Large intestine (tissue), 3 donors: ENCODE data around the gene FBXO8. TPM values are rescaled to one million over a fixed set of nuclear protein-coding genes. Genes with fewer than 3 reads are reported as not detected.

Experiments used
- DNase-seq, 2 donors: peaks; one replicate each; pipeline versions ENCODE4 v3.0.0 to v3.0.0-alpha.2; 2013
- H3K27ac ChIP-seq: one replicate; pipeline ENCODE4 v1.5.1; 2013; ENCODE audit warnings: low read length
- H3K27me3 ChIP-seq: 2 replicates; pipeline ENCODE4 v1.6.1; 2013; ENCODE audit warnings: low read length; ENCODE audit not compliant: control insufficient read depth, insufficient read depth
- H3K36me3 ChIP-seq: 2 replicates; pipeline ENCODE4 v1.6.1; 2013; ENCODE audit warnings: low read length; ENCODE audit not compliant: control insufficient read depth, insufficient read depth
- H3K4me1 ChIP-seq: one replicate; pipeline ENCODE4 v1.6.1; 2013; ENCODE audit warnings: low read length; ENCODE audit not compliant: control insufficient read depth, insufficient read depth
- H3K4me3 ChIP-seq: one replicate; pipeline ENCODE4 v1.5.1; 2013; ENCODE audit warnings: low read length
- H3K9me3 ChIP-seq: one replicate; pipeline ENCODE4 v1.6.1; 2013; ENCODE audit warnings: mild to moderate bottlenecking, low read depth, low read length, moderate library complexity; ENCODE audit not compliant: control insufficient read depth
- WGBS: methylation state at CpG from one replicate; pipeline ENCODE4 v1.1.5; 2013; ENCODE audit warnings: low lambda C conversion rate; ENCODE audit not compliant: insufficient coverage; 5-methylcytosine and 5-hydroxymethylcytosine counted together
- polyA plus RNA-seq: library from polyadenylated mRNA; unstranded; fragments of 120-200 nt; gene quantifications from one replicate; pipeline ENCODE4 v1.2.1, GENCODE V29; 2013

The FBXO8 gene
- polyA plus RNA-seq, 1 donor: 21.1 TPM

- peaks cover 14% of the 10 kb centered on the region for H3K9me3 ChIP-seq
Measured at GRCh38 chr4:174286870-174287269, 3.4 kb upstream of the FBXO8 start.

GRCh38 chr4:174284487-174284886, 1.0 kb upstream of the FBXO8 start:
- WGBS: 0% methylated on average over 1 of the region's 6 CpGs
- Histone ChIP-seq H3K36me3 (no peaks in the 10 kb centered on the region), H3K4me1 (no peaks in the 10 kb centered on the region), H3K9me3 (no peaks in the 10 kb centered on the region), H3K27me3 (no peaks in the 10 kb centered on the region), H3K27ac (peak overlapping the region; percentile 98), H3K4me3 (peak overlapping the region; percentile 86)
- DNase-seq: no peak

More at GRCh38 chr4:174286870-174287269, 3.4 kb upstream of the FBXO8 start:
- Histone ChIP-seq H3K36me3 (no peaks in the 10 kb centered on the region), H3K4me3 (no peak overlapping the region), H3K27me3 (no peaks in the 10 kb centered on the region), H3K4me1 (no peaks in the 10 kb centered on the region), H3K27ac (no peak overlapping the region)
- DNase-seq: no peak
- no CpG with 5 or more reads among the region's 3 CpGs for WGBS

- WGBS: 0% methylated on average over 4 of the region's 22 CpGs
- H3K36me3 ChIP-seq: no peaks in the 10 kb centered on the region
- peak; percentile 89 to 96 for DNase-seq
- peak overlapping the region; percentile 98 for H3K27ac ChIP-seq
- H3K4me3 ChIP-seq: peak overlapping the region; percentile 86
- H3K27me3 ChIP-seq: no peaks in the 10 kb centered on the region
- no peaks in the 10 kb centered on the region for H3K4me1 ChIP-seq
- H3K9me3 ChIP-seq: no peaks in the 10 kb centered on the region
Measured at GRCh38 chr4:174282836-174283506, 496 bp downstream of the FBXO8 start.

DNA sequence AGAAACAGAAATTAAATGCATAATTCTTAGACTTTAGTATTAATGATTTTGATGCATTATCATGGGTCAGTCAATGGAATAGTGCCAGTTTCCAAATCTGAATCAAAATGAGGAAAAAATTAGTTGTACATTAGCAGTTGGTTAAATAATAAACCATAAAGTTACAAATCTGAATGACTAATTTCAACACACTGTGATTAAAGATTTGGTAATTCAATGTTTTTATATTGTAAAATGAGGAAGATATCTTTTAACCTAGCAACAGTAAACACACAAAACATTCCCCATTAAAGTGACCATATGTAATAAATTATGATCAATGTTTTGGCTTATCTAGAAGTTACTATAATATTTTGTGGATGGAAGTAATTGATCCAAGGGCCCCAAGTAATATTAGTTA, 1.6 kb downstream of the FBXO8 start:
- Histone ChIP-seq H3K4me3 (no peak overlapping the region), H3K9me3 (no peaks in the 10 kb centered on the region), H3K36me3 (no peaks in the 10 kb centered on the region), H3K27me3 (no peaks in the 10 kb centered on the region), H3K27ac (no peak overlapping the region), H3K4me1 (no peaks in the 10 kb centered on the region)
- no peak for DNase-seq

GRCh38 chr4:174281182-174281737, 2.2 kb downstream of the FBXO8 start:
- Histone ChIP-seq H3K9me3 (no peaks in the 10 kb centered on the region), H3K4me1 (no peaks in the 10 kb centered on the region), H3K4me3 (no peak overlapping the region), H3K27me3 (no peaks in the 10 kb centered on the region), H3K27ac (no peak overlapping the region), H3K36me3 (no peaks in the 10 kb centered on the region)
- 67% methylated on average over 1 of the region's 5 CpGs for WGBS
- no peak for DNase-seq

- Histone ChIP-seq H3K4me1 (no peaks in the 10 kb centered on the region), H3K27ac (no peak overlapping the region), H3K4me3 (no peak overlapping the region), H3K36me3 (no peaks in the 10 kb centered on the region), H3K27me3 (no peaks in the 10 kb centered on the region), H3K9me3 (no peaks in the 10 kb centered on the region)
- 90% methylated on average over 3 of the region's 3 CpGs for WGBS
- no peak for DNase-seq
Measured at GRCh38 chr4:174279433-174280155, 3.9 kb downstream of the FBXO8 start.

- no peaks in the 10 kb centered on the region for H3K27me3 ChIP-seq
- no peaks in the 10 kb centered on the region for H3K9me3 ChIP-seq
- no peaks in the 10 kb centered on the region for H3K36me3 ChIP-seq
- H3K4me3 ChIP-seq: no peak overlapping the region
- no peak for DNase-seq
- no peak overlapping the region for H3K27ac ChIP-seq
- H3K4me1 ChIP-seq: no peaks in the 10 kb centered on the region
Measured at GRCh38 chr4:174278467-174278866, 5.0 kb downstream of the FBXO8 start.

GRCh38 chr4:174277433-174277832, 6.0 kb downstream of the FBXO8 start:
- Histone ChIP-seq H3K27ac (no peak overlapping the region), H3K9me3 (no peaks in the 10 kb centered on the region), H3K36me3 (no peaks in the 10 kb centered on the region), H3K4me3 (no peak overlapping the region), H3K4me1 (no peaks in the 10 kb centered on the region), H3K27me3 (no peaks in the 10 kb centered on the region)
- WGBS: 90% methylated on average over 1 of the region's 3 CpGs
- DNase-seq: no peak

GRCh38 chr4:174275101-174275500, 8.4 kb downstream of the FBXO8 start:
- Histone ChIP-seq H3K36me3 (no peaks in the 10 kb centered on the region), H3K9me3 (no peaks in the 10 kb centered on the region), H3K27me3 (no peaks in the 10 kb centered on the region), H3K27ac (no peak overlapping the region), H3K4me1 (no peaks in the 10 kb centered on the region), H3K4me3 (no peak overlapping the region)
- no peak for DNase-seq
- WGBS: 94% methylated on average over 3 of the region's 3 CpGs

DNA sequence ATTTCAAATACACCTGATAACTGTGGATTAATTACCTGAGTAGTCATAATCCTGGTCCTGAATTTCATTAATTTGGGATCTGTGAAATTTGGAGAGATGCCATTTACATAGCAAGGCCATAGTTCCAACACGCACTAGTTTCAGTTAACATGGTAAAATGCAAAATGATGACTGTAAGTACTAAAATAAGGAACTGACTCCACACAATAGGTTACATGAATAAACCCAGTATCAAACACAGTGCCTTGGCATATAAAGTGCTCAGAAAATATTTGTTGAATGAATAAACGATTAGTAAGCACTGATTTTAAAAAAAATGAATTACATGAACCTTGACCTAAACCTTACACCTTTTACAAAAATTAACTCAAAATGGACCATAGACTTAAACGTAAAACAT, 9.0 kb downstream of the FBXO8 start:
- Histone ChIP-seq H3K4me3 (no peak overlapping the region), H3K4me1 (no peaks in the 10 kb centered on the region), H3K9me3 (no peaks in the 10 kb centered on the region), H3K27me3 (no peaks in the 10 kb centered on the region), H3K27ac (no peak overlapping the region), H3K36me3 (no peaks in the 10 kb centered on the region)
- 100% methylated on average over 2 of the region's 3 CpGs for WGBS
- no peak for DNase-seq
